Ovary (tissue), 3 donors: ENCODE data around the gene KDM2B.

ENCODE experiments used
- CTCF ChIP-seq, 3 donors: fragments of 450-650 bp in 2 of 3; fragments of 200-600 bp in 1 of 3; IDR thresholded peaks; one replicate each; pipeline versions ENCODE4 v1.5.1 to v1.8.0; 2016 to 2022; ENCODE audit warnings: antibody characterized with exemption in 3 of 3, mild to moderate bottlenecking in 1 of 3
- EP300 ChIP-seq: sonication (generic); formaldehyde crosslinking; IDR thresholded peaks from one replicate; pipeline ENCODE4 v1.6.1; 2017; ENCODE audit warnings: antibody characterized with exemption
- POLR2A ChIP-seq: fragments of 450-650 bp; IDR thresholded peaks from one replicate; pipeline ENCODE4 v1.6.1; 2017; ENCODE audit warnings: antibody characterized with exemption, mild to moderate bottlenecking, moderate library complexity
- donor health status: DM: no; HTN: no; CAD: no.

- TF ChIP-seq CTCF (IDR thresholded peaks at IDR 0.05) = no peak
- TF ChIP-seq EP300 = no peak
- no peak for TF ChIP-seq POLR2A
Measured at GRCh38 chr12:121508533-121508932, 72.3 kb downstream of the KDM2B start.
